H1 (cell line): ENCODE results near the gene CTDP1. TPM values are rescaled to one million over a fixed set of nuclear protein-coding genes. Genes with fewer than 3 reads are reported as not detected.

Source experiments
- E2F6 ChIP-seq: IDR thresholded peaks from 2 replicates; pipeline ENCODE4 v1.6.1; 2012; ENCODE audit warnings: inconsistent platforms
- EP300 ChIP-seq, 2 experiments: IDR thresholded peaks; 1 replicate in 1 of 2; 2 replicates in 1 of 2; pipeline ENCODE4 v1.6.1; 2011 to 2012; ENCODE audit warnings: low read depth in 2 of 2, low read length in 2 of 2, mild to moderate bottlenecking in 2 of 2, borderline replicate concordance in 1 of 2, inconsistent platforms in 1 of 2, moderate library complexity in 1 of 2
- polyA plus RNA-seq, 7 experiments: library from polyadenylated mRNA; depleted of rRNA in 3 of 7; stranded (reverse) in 5 of 7; unstranded in 2 of 7; fragments of >200 nt in 5 of 7; fragments of 200-250 nt in 2 of 7; gene quantifications; 1 replicate in 5 of 7; 2 replicates in 1 of 7; 4 replicates in 1 of 7; pipeline versions ENCODE4 v1.2.1 to v1.2.3, GENCODE V29; 2011 to 2013; ENCODE audit warnings: missing spikeins in 2 of 7, mixed read lengths in 2 of 7
- total RNA-seq: library from RNA; stranded (reverse); fragmentation: NEBNext Ultra II Directional; extraction: Animal tissue kit (Norgen Biotek cat#: 25700); gene quantifications from 2 replicates; pipeline ENCODE4 v1.2.1, GENCODE V29; 2021

CTDP1 gene
- total and polyA plus RNA-seq, 2 of the 8 experiments (the other 6 are each of a cell fraction or from before 2014, with no cell fraction given) = 16.6 to 37.0 TPM

DNA sequence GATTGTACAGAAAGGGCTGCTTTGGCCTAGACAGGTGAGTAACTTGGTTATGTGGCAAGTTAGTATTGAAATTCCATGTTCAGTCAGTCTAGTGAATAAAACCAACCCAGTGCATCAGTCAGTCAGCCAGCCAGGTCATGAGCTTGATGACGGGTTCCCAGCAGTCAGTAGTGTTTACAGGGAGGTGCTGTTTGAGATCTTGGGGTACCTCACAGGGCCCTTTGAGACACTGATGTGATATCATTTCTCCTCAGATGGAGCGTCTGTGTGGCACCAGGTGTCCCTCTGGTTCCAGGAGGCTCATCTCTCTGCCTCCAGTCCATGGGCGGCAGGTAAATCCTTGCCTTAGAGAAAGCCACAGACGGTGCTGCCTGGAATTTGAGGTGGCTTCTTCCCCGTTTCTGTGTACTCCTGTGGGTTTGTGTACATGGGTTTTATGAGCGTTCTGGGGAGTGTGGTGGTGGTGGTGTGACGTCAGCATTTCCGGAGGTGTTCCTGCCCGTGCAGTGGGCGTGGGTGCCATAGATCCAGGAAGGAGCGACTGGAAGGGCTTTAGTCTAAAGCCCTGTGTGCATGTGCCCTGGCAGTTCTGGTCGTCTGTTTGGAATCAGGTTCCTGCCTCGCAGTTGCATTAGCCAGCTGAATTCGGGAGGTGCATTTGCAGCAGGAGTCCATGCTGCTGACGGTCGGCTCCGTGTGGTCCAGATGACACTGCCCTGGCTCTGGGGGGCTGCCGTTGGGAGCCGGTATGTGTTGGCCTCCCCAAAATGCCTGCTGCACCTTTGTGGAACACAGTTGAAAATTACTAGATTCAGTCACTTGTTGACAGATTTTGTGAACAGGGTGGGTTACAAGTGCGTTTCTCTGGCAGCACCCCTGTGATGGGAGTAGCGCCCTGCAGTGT, 2.1 kb downstream of the CTDP1 start (continued):
- TF ChIP-seq EP300 (IDR thresholded peaks at IDR 0.05; ENCODE audit: borderline replicate concordance in 1 of 2, low read depth in 2 of 2, low read length in 2 of 2) = no peak
- no peak for TF ChIP-seq E2F6
